HG02840 (cell line): ENCODE measurements around the gene ARMH1.

Experiments used
- ATAC-seq: cut with Tn5 transposase; IDR thresholded peaks from one replicate; pipeline ENCODE4 v1.9.1; 2021; ENCODE audit warnings: mild to moderate bottlenecking, moderate library complexity, moderate number of reproducible peaks; ENCODE audit not compliant: unreplicated experiment, low FRiP score

Gene ARMH1

GRCh38 chr1:44643721-44644334, 30.7 kb upstream of the ARMH1 start:
- ATAC-seq, result no peak

- ATAC-seq, result no peak
Observed at GRCh38 chr1:44644806-44645205, 29.7 kb upstream of the ARMH1 start.

DNA sequence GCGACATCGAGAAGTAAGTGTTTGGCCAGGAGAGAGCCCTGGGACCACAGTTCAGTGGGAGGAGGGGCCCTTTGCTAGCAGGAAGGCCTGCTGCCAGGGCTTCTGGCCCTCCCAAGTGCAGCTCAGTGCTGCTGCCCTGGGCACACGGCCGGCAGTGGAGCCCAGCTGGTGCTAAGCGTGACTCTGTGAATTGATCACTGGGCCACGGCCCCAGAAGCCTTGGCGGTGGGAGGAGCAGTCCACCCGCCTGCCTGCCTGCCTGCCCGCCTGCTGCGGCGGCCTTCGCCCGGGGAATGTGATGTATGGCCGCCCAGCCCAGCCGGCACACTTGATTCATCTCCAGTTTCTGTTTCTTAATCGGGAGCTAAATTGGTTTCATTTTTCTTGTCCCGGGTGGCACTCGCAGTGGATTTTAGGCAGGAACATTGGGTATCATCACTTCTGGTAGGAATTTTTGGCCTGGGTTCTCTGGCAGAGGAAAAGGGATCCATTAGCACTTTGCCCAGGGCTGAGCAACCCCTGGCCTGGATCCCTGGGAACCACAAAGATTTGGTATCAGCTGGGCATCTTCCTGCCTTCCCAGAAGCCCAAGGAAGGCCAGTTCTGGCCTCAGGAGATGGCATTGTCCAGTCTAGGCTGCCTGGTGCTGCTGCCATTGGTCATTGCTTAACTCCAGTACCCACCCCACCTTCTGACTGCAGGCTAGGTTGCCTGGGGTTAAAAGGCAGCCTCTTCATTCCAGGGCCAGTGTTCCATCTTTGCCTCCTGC, 28.9 kb upstream of the ARMH1 start:
- ATAC-seq, result no peak

DNA sequence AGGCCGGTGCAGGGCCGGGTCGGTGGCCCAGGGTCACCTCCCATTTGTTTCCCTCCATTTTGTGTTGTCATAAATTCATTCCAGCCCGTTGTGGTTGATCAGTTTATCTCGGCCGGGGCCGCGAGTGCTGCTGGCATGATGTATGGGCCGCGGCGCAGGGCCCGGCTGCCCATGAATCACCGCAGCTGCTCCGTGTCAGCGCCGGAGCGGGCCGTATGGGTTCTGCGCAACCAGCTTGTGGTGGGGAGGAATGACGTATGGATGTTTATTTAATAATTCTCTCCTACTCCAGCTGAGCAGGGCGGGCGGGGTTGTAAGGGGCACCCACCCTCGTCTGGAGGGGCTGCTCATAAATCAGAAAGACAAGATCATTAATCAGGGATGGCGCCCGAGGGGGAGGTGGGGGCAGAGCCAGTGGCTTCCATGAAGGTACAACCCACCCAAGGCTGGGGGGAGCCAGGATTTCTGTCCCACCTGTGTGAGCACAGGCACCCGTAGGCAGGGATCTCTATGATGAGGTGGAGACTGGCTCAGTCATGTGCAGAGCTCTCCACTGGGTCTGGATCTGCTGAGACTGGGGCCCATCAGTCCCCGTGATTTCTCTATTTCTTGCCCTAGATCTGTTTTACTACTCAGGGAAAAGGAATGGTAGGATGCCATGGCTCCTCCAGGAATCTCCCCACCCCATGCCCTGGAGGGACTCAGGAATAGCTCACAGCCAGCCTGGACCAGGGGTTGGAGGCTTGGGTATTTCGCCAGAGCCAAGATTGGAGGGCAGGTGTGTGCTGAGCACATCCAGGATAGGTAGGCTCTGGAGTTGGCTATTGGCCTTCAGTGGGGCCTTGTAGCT, 28.0 kb upstream of the ARMH1 start:
- ATAC-seq, result no peak

DNA sequence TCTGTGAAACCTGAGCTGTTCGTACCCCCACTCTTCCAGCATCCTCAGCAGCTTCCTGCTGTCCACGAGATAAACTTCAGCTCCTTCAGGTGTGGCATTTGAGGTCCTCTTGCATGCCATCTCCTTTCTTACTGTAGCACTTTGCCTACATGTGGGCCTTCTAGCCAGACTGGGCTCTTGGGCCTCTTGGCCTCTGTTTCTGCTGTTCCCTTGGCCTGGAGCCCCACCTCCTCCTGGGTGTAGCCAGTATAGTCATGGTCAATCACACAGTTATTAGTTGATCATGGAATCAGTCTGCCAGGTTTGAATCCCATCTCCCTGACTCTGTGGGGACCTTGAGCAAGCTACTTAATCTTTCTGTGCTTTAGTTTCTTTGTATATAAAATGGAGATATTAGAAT, 26.6 kb upstream of the ARMH1 start:
- ATAC-seq, result no peak

DNA sequence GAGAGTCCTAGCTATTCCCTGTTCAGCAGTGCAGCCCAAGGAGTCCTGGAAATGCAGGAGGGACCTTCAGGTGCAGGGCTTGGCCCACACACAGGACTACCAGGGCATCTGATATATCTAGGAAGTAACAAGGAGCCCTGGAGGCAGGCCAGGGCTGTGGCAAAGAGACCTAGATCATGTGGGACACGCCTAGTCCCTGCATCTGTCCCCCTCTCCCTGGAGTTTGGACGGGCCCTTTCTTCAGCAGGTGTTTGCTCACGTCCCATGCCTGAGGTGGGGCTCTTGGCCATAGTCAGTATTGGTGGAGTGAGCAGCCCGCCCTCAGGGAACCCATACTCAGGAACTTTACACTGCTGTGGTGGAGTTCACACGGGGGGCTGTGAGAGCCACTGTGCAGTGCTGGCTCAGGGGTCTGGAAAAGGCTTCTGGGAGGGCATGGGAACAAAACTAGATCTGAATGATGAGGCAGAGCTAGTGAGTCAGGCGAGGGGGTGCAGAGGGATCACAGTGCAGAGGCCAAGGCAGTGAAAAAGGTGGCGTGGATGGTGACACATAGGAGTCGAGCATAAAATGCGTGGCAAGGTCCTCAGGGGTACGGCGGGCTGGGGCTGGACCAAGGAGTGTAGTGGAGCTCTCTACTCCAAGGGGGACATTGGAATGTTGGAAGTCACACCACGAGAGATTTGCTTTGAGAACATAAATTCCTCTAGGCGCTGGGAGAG, 25.8 kb upstream of the ARMH1 start:
- ATAC-seq, result no peak

DNA sequence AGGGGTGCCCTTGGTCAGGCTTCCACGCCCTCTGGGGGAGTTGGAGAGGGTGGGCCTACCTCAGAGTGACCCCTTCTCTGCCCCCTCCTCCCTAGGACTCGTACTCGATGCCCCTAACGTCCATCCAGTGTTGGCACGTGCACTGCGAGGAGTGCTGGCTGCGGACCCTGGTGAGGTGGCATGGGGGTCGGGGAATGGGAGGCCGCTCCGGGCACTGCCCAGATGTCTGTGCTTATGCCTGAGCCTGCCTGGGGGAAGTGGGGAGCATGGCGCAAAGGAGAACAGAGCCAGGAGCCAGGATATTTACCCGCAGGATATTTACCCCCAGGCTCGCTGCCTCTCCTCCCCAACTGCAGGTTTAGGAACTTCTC, 24.7 kb upstream of the ARMH1 start:
- no peak for ATAC-seq

- ATAC-seq, result no peak
Observed at GRCh38 chr1:44650159-44650831, 24.2 kb upstream of the ARMH1 start.

GRCh38 chr1:44651069-44651468, 23.4 kb upstream of the ARMH1 start:
- ATAC-seq, result no peak

- no peak for ATAC-seq
Observed at GRCh38 chr1:44652445-44653106, 21.9 kb upstream of the ARMH1 start.

- ATAC-seq, result no peak
Observed at GRCh38 chr1:44653107-44653964, 21.2 kb upstream of the ARMH1 start.

DNA sequence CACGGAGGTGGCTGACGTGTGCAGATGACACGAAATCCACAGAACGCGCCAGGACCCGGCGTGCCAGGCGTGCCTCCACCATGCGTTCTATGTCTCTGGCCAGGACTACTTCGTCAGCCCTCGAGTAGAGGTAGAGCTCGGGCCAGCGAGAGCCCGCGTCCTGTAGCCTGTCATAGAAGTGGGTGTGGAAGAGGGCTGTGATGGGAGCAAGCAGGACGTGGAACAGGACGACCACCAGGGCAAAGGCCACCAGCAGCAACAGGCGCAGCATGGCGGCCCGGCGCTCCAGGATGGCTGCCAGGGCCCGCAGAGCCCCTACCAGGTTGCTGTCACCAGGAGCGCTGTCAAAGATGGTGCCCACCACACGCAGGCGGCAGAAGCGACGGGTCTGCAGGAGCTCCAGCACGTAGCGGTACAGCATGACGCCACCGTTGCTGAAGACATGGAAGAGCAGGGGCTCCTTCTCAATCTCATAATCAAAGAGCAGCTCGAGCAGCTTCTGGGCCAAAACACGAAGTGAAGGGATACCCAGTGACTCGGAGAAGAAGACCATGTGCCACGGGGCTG, 19.8 kb upstream of the ARMH1 start:
- ATAC-seq, result no peak

DNA sequence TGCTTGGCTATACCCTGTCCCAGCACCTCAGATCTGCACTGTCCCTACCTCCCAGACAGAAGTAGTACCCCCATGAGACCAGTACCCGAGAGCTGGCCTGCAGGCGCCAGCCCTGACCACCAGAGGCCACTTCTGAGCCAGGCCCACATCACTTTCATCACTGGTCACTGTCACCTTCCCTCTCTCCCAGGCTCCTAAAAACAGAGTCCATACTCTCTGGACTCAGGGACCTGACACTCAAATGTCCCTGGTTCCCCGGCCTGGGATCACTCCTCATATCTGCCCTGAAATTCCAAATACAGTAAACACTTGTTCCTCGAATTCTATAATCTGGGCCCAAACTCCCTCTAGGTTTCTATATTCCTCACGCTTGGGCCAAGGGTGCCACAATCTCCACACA, 18.9 kb upstream of the ARMH1 start:
- no peak for ATAC-seq

DNA sequence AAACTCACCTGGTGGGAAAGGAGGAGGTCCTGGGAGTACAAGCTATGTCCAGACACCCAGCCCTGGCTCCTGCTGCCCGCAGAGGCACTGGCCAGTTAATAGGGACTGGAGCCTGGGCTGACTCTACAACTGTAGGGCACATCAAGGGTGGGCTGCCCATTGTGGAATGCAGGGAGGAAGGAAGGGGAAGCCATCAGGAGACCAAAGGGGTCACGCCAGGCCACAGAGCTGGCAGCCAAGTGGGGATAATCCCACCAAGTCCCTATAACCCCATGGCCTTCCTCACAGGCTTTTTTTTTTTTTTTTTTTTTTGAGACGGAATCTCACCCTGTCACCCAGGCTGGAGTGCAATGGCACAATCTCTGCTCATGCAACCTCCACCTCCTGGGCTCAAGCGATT, 14.9 kb upstream of the ARMH1 start:
- no peak for ATAC-seq

DNA sequence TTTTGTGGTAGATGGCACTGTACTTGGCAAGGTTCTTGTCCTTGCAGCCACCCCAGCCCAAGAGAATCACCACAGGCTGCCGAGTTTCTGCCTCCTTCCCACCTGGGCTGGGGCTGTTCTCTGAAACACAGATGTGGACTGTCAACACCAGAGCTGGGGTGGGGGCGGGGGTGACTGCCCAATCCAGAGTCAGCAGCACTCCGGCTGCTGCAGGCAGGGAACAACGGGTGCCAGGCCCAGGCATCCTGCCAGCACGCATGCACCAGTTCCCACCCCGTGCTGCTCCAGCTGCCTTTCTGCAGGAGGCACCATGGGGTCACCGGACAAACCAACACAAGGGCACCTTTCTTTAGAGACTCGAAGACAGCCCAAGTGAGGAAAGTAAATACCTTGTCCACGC, 14.3 kb upstream of the ARMH1 start:
- no peak for ATAC-seq

DNA sequence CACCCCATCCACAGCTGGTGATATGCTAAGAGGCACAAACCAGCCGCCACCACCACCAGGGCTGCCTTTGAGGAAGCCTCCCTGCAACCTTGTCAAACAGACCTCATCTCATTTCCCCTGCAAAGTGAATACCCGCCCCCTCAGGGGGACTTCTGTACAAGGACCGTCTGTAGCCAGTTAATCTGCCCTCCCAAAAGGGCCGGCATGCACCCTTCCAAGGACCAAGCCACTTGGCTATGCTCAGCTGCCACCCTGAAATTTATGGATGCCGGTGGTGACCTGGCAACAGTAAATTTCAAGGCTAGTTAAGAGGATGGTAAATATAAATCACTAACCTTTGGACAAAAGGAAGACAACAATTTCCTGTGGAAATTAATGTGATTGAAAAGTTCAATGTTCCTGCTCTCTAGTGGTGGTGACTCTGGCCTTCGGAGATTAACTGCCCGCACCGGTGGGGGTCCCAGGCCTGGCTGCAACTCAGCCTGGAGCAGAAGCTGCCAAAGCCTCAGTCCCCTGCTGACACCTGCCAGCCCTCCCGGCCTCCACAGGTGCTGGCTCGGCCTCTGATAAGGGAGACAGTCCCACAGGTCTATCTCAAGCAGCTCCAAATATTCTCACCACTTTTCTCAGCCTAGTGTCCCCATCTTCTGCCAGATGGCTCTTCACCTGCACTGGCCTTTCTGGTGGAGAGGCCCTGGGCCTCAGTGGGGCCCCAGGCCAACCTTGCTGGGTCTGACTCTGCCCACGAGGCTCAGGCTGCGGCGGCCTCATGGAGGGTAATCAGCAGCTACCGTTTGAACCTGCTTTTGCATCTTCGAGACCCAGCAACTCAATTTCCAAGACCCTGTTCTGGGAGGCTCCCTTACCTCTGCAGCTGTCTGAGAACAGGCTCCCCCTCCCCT, 12.5 kb upstream of the ARMH1 start:
- no peak for ATAC-seq

DNA sequence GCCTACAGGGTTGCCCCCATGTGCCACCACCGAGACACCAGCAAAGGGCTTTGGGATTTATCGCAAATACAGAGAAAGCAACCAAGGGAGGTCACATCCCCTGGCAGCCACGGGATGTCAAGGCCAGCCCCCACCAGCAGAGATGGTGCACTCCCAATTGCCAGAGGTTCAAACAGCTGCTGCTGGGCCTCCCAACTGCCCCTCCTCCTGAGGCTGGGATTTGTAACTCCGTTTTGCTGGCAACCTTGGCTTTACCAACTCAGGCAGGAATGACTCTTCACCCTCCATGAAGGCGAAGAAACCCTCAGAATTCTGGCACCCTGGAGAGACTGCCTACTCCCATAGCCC, 11.9 kb upstream of the ARMH1 start:
- no peak for ATAC-seq

- ATAC-seq, result no peak
Observed at GRCh38 chr1:44663417-44663816, 11.1 kb upstream of the ARMH1 start.
